Lung (tissue), 12 donors: ENCODE results near the gene CYP2J2. TPM values are rescaled to one million over a fixed set of nuclear protein-coding genes. Genes with fewer than 3 reads are reported as not detected.

Source experiments
- ATAC-seq: fragments of 200-7000 bp; cut with Tn5 transposase; one replicate; pipeline ENCODE4 v1.9.1; 2020; ENCODE audit warnings: moderate number of reproducible peaks; ENCODE audit not compliant: insufficient read depth, low FRiP score
- DNase-seq, 3 donors: peaks; one replicate each; pipeline ENCODE4 v3.0.0-alpha.2; 2013 to 2017
- H3K27ac ChIP-seq, 2 donors: one replicate each; pipeline ENCODE4 v1.5.1; 2013; ENCODE audit warnings: mild to moderate bottlenecking in 2 of 2, moderate library complexity in 2 of 2, control low read depth in 1 of 2, inconsistent platforms in 1 of 2, low read depth in 1 of 2, low read length in 1 of 2
- H3K27me3 ChIP-seq, 3 donors: one replicate each; pipeline ENCODE4 v1.5.1; 2013; ENCODE audit warnings: low read length in 2 of 3; ENCODE audit not compliant: control insufficient read depth in 3 of 3, insufficient read depth in 3 of 3
- H3K36me3 ChIP-seq, 4 donors: one replicate each; pipeline ENCODE4 v1.5.1; 2013; ENCODE audit warnings: low read length in 4 of 4, mild to moderate bottlenecking in 1 of 4, moderate library complexity in 1 of 4; ENCODE audit not compliant: control insufficient read depth in 4 of 4, insufficient read depth in 4 of 4
- H3K4me1 ChIP-seq, 5 donors: one replicate each; pipeline ENCODE4 v1.5.1; 2013; ENCODE audit warnings: low read length in 5 of 5, mild to moderate bottlenecking in 2 of 5, moderate library complexity in 1 of 5; ENCODE audit not compliant: control insufficient read depth in 5 of 5, insufficient read depth in 5 of 5
- H3K4me3 ChIP-seq: one replicate; pipeline ENCODE4 v1.5.1; 2013; ENCODE audit warnings: mild to moderate bottlenecking, control low read depth, moderate library complexity
- H3K9ac ChIP-seq, 2 donors: one replicate each; pipeline ENCODE4 v1.5.1; 2013; ENCODE audit warnings: low read length in 2 of 2, control low read depth in 1 of 2; ENCODE audit not compliant: insufficient read depth in 1 of 2
- H3K9me3 ChIP-seq, 4 donors: one replicate each; pipeline ENCODE4 v1.5.1; 2013; ENCODE audit warnings: low read length in 3 of 4, mild to moderate bottlenecking in 1 of 4, moderate library complexity in 1 of 4; ENCODE audit not compliant: control insufficient read depth in 4 of 4, insufficient read depth in 3 of 4
- CTCF ChIP-seq: IDR thresholded peaks from 2 replicates; pipeline ENCODE4 v1.5.1; 2012; ENCODE audit warnings: mild to moderate bottlenecking; ENCODE audit errors: control extremely low read depth, extremely low read depth
- WGBS, 2 donors: extraction: QIAGEN DNeasy Blood & Tissue Kit; methylation state at CpG; one replicate each; pipeline ENCODE4 v1.1.7; 2013; 5-methylcytosine and 5-hydroxymethylcytosine counted together
- polyA plus RNA-seq, 2 donors: library from polyadenylated mRNA; stranded (reverse); fragments of 200-250 nt; gene quantifications; one replicate each; pipeline ENCODE4 v1.2.1, GENCODE V29; 2013
- total RNA-seq, 2 donors: library from RNA; depleted of rRNA in 1 of 2; stranded (reverse); fragments of >200 nt in 1 of 2; gene quantifications; one replicate each; pipeline ENCODE4 v1.2.1, GENCODE V29; 2014 to 2021
- donor health status: control.
- donor health status: control.
- donor health status: Bipolar disorder and iron deficiency.
- donor health status: healthy.
- donor health status: DM: yes; HTN: yes; CAD: no.

The CYP2J2 gene
- total and polyA plus RNA-seq, 4 donors: 2.4 to 5.0 (median 3.3) TPM

DNA sequence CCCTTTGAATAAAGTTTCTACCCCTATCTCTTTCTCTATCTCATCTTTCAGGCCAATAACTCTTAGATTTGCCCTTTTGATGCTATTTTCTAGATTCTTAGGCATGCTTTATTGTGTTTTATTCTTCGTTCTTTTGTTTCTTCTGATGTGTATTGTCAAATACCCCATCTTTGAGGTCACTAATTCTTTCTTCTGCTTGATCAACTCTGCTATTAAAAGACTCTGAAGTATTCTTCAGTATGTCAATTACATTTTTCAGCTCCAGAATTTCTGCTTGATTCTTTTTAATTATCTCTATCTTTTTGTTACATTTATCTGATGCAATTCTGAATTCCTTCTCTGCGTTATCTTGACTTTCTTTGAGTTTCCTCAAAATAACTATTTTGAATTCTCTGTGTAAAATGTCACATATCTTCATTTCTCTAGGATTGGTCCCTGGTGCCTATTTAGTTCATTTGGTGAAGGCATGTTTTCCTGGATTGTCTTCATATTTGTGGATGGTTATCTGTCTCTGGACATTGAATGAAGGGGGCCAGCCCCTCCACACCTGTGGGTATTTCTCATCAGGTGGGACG lies 11.2 kb upstream of the CYP2J2 start:
- Histone ChIP-seq H3K36me3 (no peaks in the 10 kb centered on the region), H3K9me3 (peaks cover 0 to 2% (median 0%) of the 10 kb centered on the region in 4 donors), H3K27ac (no peak overlapping the region), H3K27me3 (peaks cover 0 to 2% (median 0%) of the 10 kb centered on the region in 3 donors), H3K4me3 (no peak overlapping the region), H3K9ac (no peak overlapping the region), H3K4me1 (no peaks in the 10 kb centered on the region)
- DNase-seq (no peak), ATAC-seq (no peak)
- no peak for TF ChIP-seq CTCF
- 84 to 90% methylated on average over 3 of the region's 3 CpGs for WGBS, 2 donors

DNA sequence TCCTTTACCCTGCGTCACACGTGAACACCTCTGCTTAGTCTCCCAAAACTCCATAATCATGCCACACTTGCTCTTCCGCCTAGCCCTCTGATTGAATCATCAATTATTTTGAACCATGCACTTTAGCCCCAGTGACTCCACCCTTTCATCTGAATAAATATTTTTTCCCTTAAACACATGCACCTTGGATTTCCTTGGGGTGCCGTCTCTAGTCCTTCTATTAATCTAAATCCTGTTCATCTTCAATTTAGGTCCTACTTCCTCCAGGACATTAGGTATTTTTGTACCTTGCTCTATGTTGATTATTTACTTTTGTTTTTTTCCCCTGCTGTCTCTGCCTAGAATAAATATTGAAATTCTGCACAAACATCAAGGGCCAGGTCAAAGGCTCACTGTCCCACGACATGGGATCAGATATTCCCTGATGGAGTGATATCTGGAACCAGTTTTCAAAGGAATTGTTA lies 9.8 kb upstream of the CYP2J2 start:
- H3K36me3 ChIP-seq: no peaks in the 10 kb centered on the region
- no peak for TF ChIP-seq CTCF
- no peak overlapping the region for H3K27ac ChIP-seq
- H3K27me3 ChIP-seq: peaks cover 0 to 2% (median 0%) of the 10 kb centered on the region in 3 donors
- WGBS, 2 donors: 77 to 87% methylated on average over 5 of the region's 5 CpGs
- no peak for DNase-seq
- no peak overlapping the region for H3K4me3 ChIP-seq
- no peaks in the 10 kb centered on the region for H3K4me1 ChIP-seq
- no peak for ATAC-seq
- H3K9ac ChIP-seq: no peak overlapping the region
- H3K9me3 ChIP-seq: peaks cover 0 to 2% (median 0%) of the 10 kb centered on the region in 4 donors

DNA sequence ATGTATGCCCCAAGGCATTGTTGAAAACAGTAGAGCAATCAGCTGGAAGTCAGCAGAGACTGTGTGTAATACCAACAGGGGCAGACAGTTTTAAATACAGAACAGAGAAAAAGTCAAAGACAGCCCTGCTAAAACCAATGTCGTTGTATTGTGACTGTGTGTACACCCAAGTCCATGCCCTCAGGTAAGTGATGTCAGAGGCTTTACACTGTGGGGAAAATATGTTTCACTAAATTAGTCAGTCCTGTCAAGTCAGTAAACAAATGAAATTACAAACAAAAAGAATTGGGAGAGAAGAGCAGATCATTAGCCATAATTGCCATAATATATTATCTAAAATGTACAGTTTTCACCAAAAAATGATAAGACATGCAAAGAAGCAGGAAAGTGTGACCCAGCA lies 2.4 kb upstream of the CYP2J2 start:
- ATAC-seq: no peak
- no peak for TF ChIP-seq CTCF

More for the DNA sequence above, 2.4 kb upstream of the CYP2J2 start:
- no peak overlapping the region for H3K4me3 ChIP-seq
- peaks cover 0 to 11% (median 3%) of the 10 kb centered on the region in 3 donors for H3K27me3 ChIP-seq
- H3K9me3 ChIP-seq: peaks cover 0 to 3% (median under 1%) of the 10 kb centered on the region in 4 donors
- H3K4me1 ChIP-seq: peaks cover 0 to 10% (median 2%) of the 10 kb centered on the region in 5 donors
- DNase-seq: no peak
- WGBS, 2 donors: 61 to 77% methylated on average over 1 of the region's 1 CpG
- no peak overlapping the region for H3K9ac ChIP-seq
- H3K36me3 ChIP-seq: no peaks in the 10 kb centered on the region
- H3K27ac ChIP-seq: no peak overlapping the region
